IMR-90 (cell line): ENCODE results near the gene CROCC2. TPM values are rescaled to one million over a fixed set of nuclear protein-coding genes. Genes with fewer than 3 reads are reported as not detected.

ENCODE experiments used
- ATAC-seq: fragments of 200-7000 bp; cut with Tn5 transposase; 2 replicates; pipeline ENCODE4 v1.9.1; 2020; ENCODE audit warnings: low read depth, mild to moderate bottlenecking, moderate library complexity
- BruUV-seq: library from RNA; stranded (reverse); fragments of 400-500 nt; replicated peaks from 2 replicates; lab custom pipeline; 2021; lab: Mats Ljungman, UMichigan
- CTCF ChIA-PET: fragments of 300-600 bp; formaldehyde crosslinking; extraction: SDS; loops from one replicate; lab custom pipeline; 2021; ENCODE audit warnings: antibody characterized with exemption; lab: Yijun Ruan, JAX
- POLR2A ChIA-PET: fragments of 300-600 bp; sonication (Branson Sonifier 250); formaldehyde crosslinking; loops from one replicate; lab custom pipeline; 2022; ENCODE audit warnings: antibody characterized with exemption; ENCODE audit not compliant: unreplicated experiment; lab: Charles Lee
- DNase-seq: peaks from one replicate; pipeline ENCODE4 v3.0.0; 2013
- H2AFZ ChIP-seq: replicated peaks from 2 replicates; pipeline ENCODE3; 2013; ENCODE audit warnings: low read length, mild to moderate bottlenecking; ENCODE audit not compliant: poor library complexity
- H2AK5ac ChIP-seq: 2 replicates; pipeline ENCODE4 v1.6.1; 2013; ENCODE audit warnings: low read depth, low read length, inconsistent platforms
- H2AK9ac ChIP-seq: replicated peaks from 2 replicates; pipeline ENCODE3; 2013; ENCODE audit warnings: mild to moderate bottlenecking, low read depth, low read length, moderate library complexity; ENCODE audit not compliant: poor library complexity
- H2BK120ac ChIP-seq: 2 replicates; pipeline ENCODE4 v1.6.1; 2013; ENCODE audit warnings: low read depth, low read length, inconsistent platforms
- H2BK15ac ChIP-seq: 3 replicates; pipeline ENCODE4 v1.6.1; 2013; ENCODE audit warnings: low read depth, low read length, inconsistent platforms
- H2BK20ac ChIP-seq: 2 replicates; pipeline ENCODE4 v1.6.1; 2013; ENCODE audit warnings: low read depth, mild to moderate bottlenecking, inconsistent platforms, low read length, moderate library complexity
- H2BK5ac ChIP-seq: 2 replicates; pipeline ENCODE4 v1.6.1; 2013; ENCODE audit warnings: mild to moderate bottlenecking, low read depth, low read length, inconsistent platforms; ENCODE audit not compliant: poor library complexity, severe bottlenecking
- H3K14ac ChIP-seq: replicated peaks from 2 replicates; pipeline ENCODE4 v1.6.1; 2013; ENCODE audit warnings: low read depth, low read length, inconsistent platforms
- H3K18ac ChIP-seq: 2 replicates; pipeline ENCODE4 v1.6.1; 2013; ENCODE audit warnings: low read depth, low read length, control low read depth
- H3K23ac ChIP-seq: 2 replicates; pipeline ENCODE4 v1.6.1; 2013; ENCODE audit warnings: low read depth, low read length, inconsistent platforms
- H3K27ac ChIP-seq: 2 replicates; pipeline ENCODE4 v1.5.1; 2013; ENCODE audit warnings: mild to moderate bottlenecking, control low read depth, low read length; ENCODE audit not compliant: insufficient read depth
- H3K27me3 ChIP-seq: 2 replicates; pipeline ENCODE4 v1.6.1; 2013; ENCODE audit warnings: low read length; ENCODE audit not compliant: control insufficient read depth, insufficient read depth
- H3K36me3 ChIP-seq: 2 replicates; pipeline ENCODE4 v1.6.1; 2013; ENCODE audit warnings: low read length, mixed read lengths; ENCODE audit not compliant: control insufficient read depth, insufficient read depth
- H3K4ac ChIP-seq: 2 replicates; pipeline ENCODE4 v1.6.1; 2013; ENCODE audit warnings: low read depth, low read length, inconsistent platforms
- H3K4me1 ChIP-seq: 2 replicates; pipeline ENCODE4 v1.6.1; 2013; ENCODE audit warnings: low read length, mixed read lengths; ENCODE audit not compliant: control insufficient read depth, insufficient read depth
- H3K4me2 ChIP-seq: 2 replicates; pipeline ENCODE4 v1.6.1; 2013; ENCODE audit warnings: low read depth, mild to moderate bottlenecking, control low read depth, low read length, moderate library complexity
- H3K4me3 ChIP-seq: 2 replicates; pipeline ENCODE4 v1.5.1; 2013; ENCODE audit warnings: low read depth, mild to moderate bottlenecking, control low read depth, low read length, moderate library complexity; ENCODE audit not compliant: insufficient read depth
- H3K56ac ChIP-seq: 2 replicates; pipeline ENCODE4 v1.6.1; 2013; ENCODE audit warnings: low read length, inconsistent platforms; ENCODE audit not compliant: insufficient read depth; ENCODE audit errors: extremely low read depth
- H3K79me1 ChIP-seq, 2 experiments: 2 replicates each; pipeline ENCODE4 v1.6.1; 2013; ENCODE audit warnings: low read length in 2 of 2, inconsistent platforms in 1 of 2, low read depth in 1 of 2
- H3K9ac ChIP-seq: 2 replicates; pipeline ENCODE4 v1.6.1; 2013; ENCODE audit warnings: low read depth, low read length, control low read depth
- H3K9me1 ChIP-seq: 2 replicates; pipeline ENCODE4 v1.6.1; 2013; ENCODE audit warnings: low read length, inconsistent platforms; ENCODE audit not compliant: insufficient read depth
- H3K9me3 ChIP-seq: 2 replicates; pipeline ENCODE4 v1.6.1; 2013; ENCODE audit warnings: low read length; ENCODE audit not compliant: control insufficient read depth, insufficient read depth
- H4K20me1 ChIP-seq: 2 replicates; pipeline ENCODE4 v1.6.1; 2013; ENCODE audit warnings: low read length, inconsistent platforms; ENCODE audit not compliant: insufficient read depth
- H4K5ac ChIP-seq: 2 replicates; pipeline ENCODE4 v1.6.1; 2013; ENCODE audit warnings: mild to moderate bottlenecking, low read depth, low read length, control low read depth
- H4K8ac ChIP-seq, 2 experiments: 2 replicates each; pipeline ENCODE4 v1.6.1; 2013; ENCODE audit warnings: low read depth in 2 of 2, low read length in 2 of 2, control low read depth in 1 of 2, inconsistent platforms in 1 of 2
- H4K91ac ChIP-seq: 2 replicates; pipeline ENCODE4 v1.6.1; 2013; ENCODE audit warnings: low read depth, low read length, inconsistent platforms; ENCODE audit not compliant: insufficient read depth
- WGBS, 2 experiments: methylation state at CpG; one replicate each; pipeline versions ENCODE4 v1.1.5 to v1.1.7; 2013; ENCODE audit warnings: missing lambda C conversion rate in 2 of 2; ENCODE audit not compliant: insufficient read length in 1 of 2; ENCODE audit errors: extremely low coverage in 2 of 2; 5-methylcytosine and 5-hydroxymethylcytosine counted together
- dilution Hi-C: fragments of 300-500 bp; cut with HindIII; formaldehyde crosslinking; loops from one replicate; pipeline ENCODE4 v1.14.3; 2018; ENCODE audit warnings: low sequenced_read_pairs; ENCODE audit not compliant: unreplicated experiment
- in situ Hi-C: fragments of 300-500 bp; cut with MboI; formaldehyde crosslinking; loops from 3 replicates; pipeline ENCODE4 v1.14.3; 2019; ENCODE audit warnings: low sequenced_read_pairs, inconsistent platforms, mixed read lengths
- intact Hi-C: fragments of 100-400 bp; cut with micrococcal nuclease; formaldehyde crosslinking; loops from 2 replicates; pipeline ENCODE4 v1.10.0; 2022
- polyA plus RNA-seq, 3 experiments: library from polyadenylated mRNA; depleted of rRNA; stranded (reverse); fragments of >200 nt; gene quantifications; 2 replicates each; pipeline ENCODE4 v1.2.3, GENCODE V29; 2012; ENCODE audit warnings: low replicate concordance in 1 of 3
- total RNA-seq: library from RNA; depleted of rRNA; stranded (reverse); fragments of >200 nt; gene quantifications from 2 replicates; pipeline ENCODE4 v1.2.3, GENCODE V29; 2012
- TF ChIP-seq, protein P1 (sequence below): fragments of 150-350 bp; IDR thresholded peaks from 2 replicates; pipeline ENCODE4 v1.6.1; 2016; ENCODE audit warnings: low read depth, mild to moderate bottlenecking, low read length, moderate library complexity, borderline replicate concordance

The CROCC2 gene
- total and polyA plus RNA-seq, 2 of the 4 experiments (the other 2 are of a cell fraction), result not detected

DNA sequence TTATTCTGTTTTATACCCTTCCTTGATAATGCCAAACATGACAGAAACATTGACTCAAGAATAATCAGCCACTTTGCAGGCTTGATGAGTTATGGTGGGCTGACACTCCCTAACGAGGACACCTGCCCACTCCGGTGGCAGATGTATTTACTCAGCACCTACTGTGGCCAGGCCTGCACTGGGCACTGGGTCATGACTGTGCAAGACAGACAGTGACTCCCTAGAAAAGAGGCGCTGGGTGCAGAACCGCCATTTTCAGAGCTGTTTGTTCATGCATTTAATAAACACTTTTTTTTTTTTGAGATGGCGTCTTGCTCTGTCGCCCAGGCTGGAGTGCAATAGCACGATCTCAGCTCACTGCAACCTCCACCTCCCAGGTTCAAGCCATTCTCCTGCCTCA is 124.7 kb downstream of the CROCC2 start:
- H3K56ac ChIP-seq, result no peak overlapping the region
- no peaks in the 10 kb centered on the region for H3K79me1 ChIP-seq
- no peak overlapping the region for H2AFZ ChIP-seq
- no peak overlapping the region for H3K9ac ChIP-seq
- no peaks in the 10 kb centered on the region for H3K27me3 ChIP-seq
- ATAC-seq, result no peak
- H4K5ac ChIP-seq, result no peak overlapping the region
- no peak overlapping the region for H2BK20ac ChIP-seq
- no peak overlapping the region for H4K8ac ChIP-seq
- TF ChIP-seq, protein P1, sequence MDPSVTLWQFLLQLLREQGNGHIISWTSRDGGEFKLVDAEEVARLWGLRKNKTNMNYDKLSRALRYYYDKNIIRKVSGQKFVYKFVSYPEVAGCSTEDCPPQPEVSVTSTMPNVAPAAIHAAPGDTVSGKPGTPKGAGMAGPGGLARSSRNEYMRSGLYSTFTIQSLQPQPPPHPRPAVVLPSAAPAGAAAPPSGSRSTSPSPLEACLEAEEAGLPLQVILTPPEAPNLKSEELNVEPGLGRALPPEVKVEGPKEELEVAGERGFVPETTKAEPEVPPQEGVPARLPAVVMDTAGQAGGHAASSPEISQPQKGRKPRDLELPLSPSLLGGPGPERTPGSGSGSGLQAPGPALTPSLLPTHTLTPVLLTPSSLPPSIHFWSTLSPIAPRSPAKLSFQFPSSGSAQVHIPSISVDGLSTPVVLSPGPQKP, result no peak
- H2BK120ac ChIP-seq, result no peak overlapping the region
- no peak overlapping the region for H3K14ac ChIP-seq
- no peak overlapping the region for H3K4me2 ChIP-seq
- no peak overlapping the region for H2AK9ac ChIP-seq
- DNase-seq, result no peak
- POLR2A ChIA-PET, result no interaction called here
- no peak overlapping the region for H3K23ac ChIP-seq
- dilution Hi-C loops (no loop called here), intact Hi-C loops (no loop called here), in situ Hi-C loops (no loop called here)
- H3K36me3 ChIP-seq, result peaks cover 12% of the 10 kb centered on the region; the same call in 1 of the 2 replicates
- H4K91ac ChIP-seq, result no peak overlapping the region
- no peak overlapping the region for H3K27ac ChIP-seq
- no peaks in the 10 kb centered on the region for H3K9me1 ChIP-seq
- H3K18ac ChIP-seq, result no peak overlapping the region
- H2BK5ac ChIP-seq, result no peak overlapping the region
- no peaks in the 10 kb centered on the region for H3K4me1 ChIP-seq
- no peak overlapping the region for H3K4ac ChIP-seq
- BruUV-seq, result no TSS peak
- no peak overlapping the region for H2BK15ac ChIP-seq
- peaks cover 6% of the 10 kb centered on the region for H3K9me3 ChIP-seq
- no peak overlapping the region for H3K4me3 ChIP-seq
- H4K20me1 ChIP-seq, result no peaks in the 10 kb centered on the region; the same call in 1 of the 2 replicates
- WGBS, 2 experiments, result 100% methylated on average over 2 of the region's 7 CpGs; no CpG with 5 or more reads in 1 of the 2 experiments
- CTCF ChIA-PET, result no interaction called here
- no peak overlapping the region for H2AK5ac ChIP-seq
